ENCODE results near the gene RWDD3. TPM values are rescaled to one million over a fixed set of nuclear protein-coding genes. Genes with fewer than 3 reads are reported as not detected.

RWDD3 gene
- total and polyA plus RNA-seq, 10 of the 15 experiments (the other 5 are each of a cell fraction or from before 2014, with no cell fraction given): 9.8 to 42.9 (median 21.4) TPM

- no peak overlapping the region for H3K9ac ChIP-seq (ENCODE audit: control insufficient read depth, insufficient read depth, low read length)
- no peak overlapping the region for H3K27ac ChIP-seq (ENCODE audit: control insufficient read depth, insufficient read depth)
- ChIA-PET POLR2A (interaction anchor here (0.6 kb wide), 1 partner anchor 376 kb away, joined by 3 read pairs; no protein-coding TSS in a partner anchor), CTCF (no interaction called here), SMC1A (ENCODE audit: uncharacterized antibody, unreplicated experiment) (no interaction called here), RAD21 (ENCODE audit: unreplicated experiment) (no interaction called here)
- no peak overlapping the region for H3K4me2 ChIP-seq (ENCODE audit: control insufficient read depth, insufficient read depth)
- DNase-seq (ENCODE audit: low read depth, low spot score) (no peak), FAIRE-seq (no peak), ATAC-seq (no peak)
- H3K79me2 ChIP-seq (ENCODE audit: control insufficient read depth, insufficient read depth, low read length): no peaks in the 10 kb centered on the region
- no peak overlapping the region for H2AFZ ChIP-seq (ENCODE audit: control insufficient read depth, low read depth, low read length)
- H3K4me3 ChIP-seq: no peak overlapping the region
- 23% methylated on average over 5 of the region's 5 CpGs for WGBS (ENCODE audit: insufficient coverage, insufficient replicate concordance, low lambda C conversion rate, missing lambda C conversion rate)
- H3K9me3 ChIP-seq (replicated peaks; ENCODE audit: control insufficient read depth, insufficient read depth, low read length): no peaks in the 10 kb centered on the region
- H3K36me3 ChIP-seq (ENCODE audit: control insufficient read depth in 2 of 2, insufficient read depth in 2 of 2, low read length in 1 of 2): no peaks in the 10 kb centered on the region
- H3K4me1 ChIP-seq (ENCODE audit: control insufficient read depth, insufficient read depth, low read length): no peaks in the 10 kb centered on the region
- in situ Hi-C loops (cut with MboI): no loop called here
- no peak for TF ChIP-seq NR2F1 (conservative IDR thresholded peaks at IDR 0.05)
- no peak for TF ChIP-seq EZH2 (IDR thresholded peaks at IDR 0.05; ENCODE audit: borderline replicate concordance, control insufficient read depth, low read depth, low read length)
- no peak for TF ChIP-seq SUPT20H (IDR thresholded peaks at IDR 0.05; ENCODE audit: borderline replicate concordance, control insufficient read depth, low read depth, low read length)
- no peak for TF ChIP-seq IKZF2 (IDR thresholded peaks at IDR 0.05)
- no TSS peak for BruUV-seq (replicated peaks)
- H3K27me3 ChIP-seq (replicated peaks in 1 of 2; ENCODE audit: control insufficient read depth in 2 of 2, insufficient read depth in 2 of 2, low read length in 1 of 2): no peaks in the 10 kb centered on the region
- no peaks in the 10 kb centered on the region for H4K20me1 ChIP-seq (ENCODE audit: control insufficient read depth, insufficient read depth)
- intact Hi-C loops (cut with micrococcal nuclease; ENCODE audit: unreplicated experiment): no loop called here
Measured at GRCh38 chr1:95286479-95286878, 52.5 kb downstream of the RWDD3 start.

- H3K27ac ChIP-seq (ENCODE audit: control insufficient read depth, insufficient read depth): no peak overlapping the region
- no peaks in the 10 kb centered on the region for H3K4me1 ChIP-seq (ENCODE audit: control insufficient read depth, insufficient read depth, low read length)
- no peak for FAIRE-seq
- intact Hi-C loops (cut with micrococcal nuclease; ENCODE audit: unreplicated experiment) (no loop called here), in situ Hi-C loops (cut with MboI) (no loop called here)
- no peak overlapping the region for H3K4me3 ChIP-seq
- 42% methylated on average over 2 of the region's 2 CpGs for WGBS (ENCODE audit: insufficient coverage, insufficient replicate concordance, low lambda C conversion rate, missing lambda C conversion rate)
- POLR2A ChIA-PET: interaction anchor here (0.6 kb wide), 2 partner anchors 113 to 377 kb away, joined by 3 read pairs; no protein-coding TSS in a partner anchor
- no peaks in the 10 kb centered on the region for H3K79me2 ChIP-seq (ENCODE audit: control insufficient read depth, insufficient read depth, low read length)
- no TSS peak for BruUV-seq (replicated peaks)
- H2AFZ ChIP-seq (ENCODE audit: control insufficient read depth, low read depth, low read length): no peak overlapping the region
- RAD21 ChIA-PET (ENCODE audit: unreplicated experiment): no interaction called here
- no peaks in the 10 kb centered on the region for H3K9me3 ChIP-seq (replicated peaks; ENCODE audit: control insufficient read depth, insufficient read depth, low read length)
- H3K36me3 ChIP-seq (ENCODE audit: control insufficient read depth in 2 of 2, insufficient read depth in 2 of 2, low read length in 1 of 2): no peaks in the 10 kb centered on the region
- no peaks in the 10 kb centered on the region for H4K20me1 ChIP-seq (ENCODE audit: control insufficient read depth, insufficient read depth)
- H3K9ac ChIP-seq (ENCODE audit: control insufficient read depth, insufficient read depth, low read length): no peak overlapping the region
- CTCF ChIA-PET: no interaction called here
- H3K27me3 ChIP-seq (replicated peaks in 1 of 2; ENCODE audit: control insufficient read depth in 2 of 2, insufficient read depth in 2 of 2, low read length in 1 of 2): no peaks in the 10 kb centered on the region
- SMC1A ChIA-PET (ENCODE audit: uncharacterized antibody, unreplicated experiment): no interaction called here
- ATAC-seq: no peak
- DNase-seq (ENCODE audit: low read depth, low spot score): no peak
- H3K4me2 ChIP-seq (ENCODE audit: control insufficient read depth, insufficient read depth): no peak overlapping the region
- TF ChIP-seq TCF12 (IDR thresholded peaks at IDR 0.05; ENCODE audit: low read depth, low read length): no peak
- TF ChIP-seq RBBP5 (conservative IDR thresholded peaks at IDR 0.05): no peak
- no peak for TF ChIP-seq NFXL1 (IDR thresholded peaks at IDR 0.05; ENCODE audit: borderline replicate concordance)
- no peak for TF ChIP-seq CUX1 (IDR thresholded peaks at IDR 0.05; ENCODE audit: insufficient replicate concordance, low read depth, low read length)
- no peak for TF ChIP-seq POU2F2 (IDR thresholded peaks at IDR 0.05; ENCODE audit: borderline replicate concordance, low read depth, low read length)
- no peak for TF ChIP-seq NFYA (IDR thresholded peaks at IDR 0.05; ENCODE audit: borderline replicate concordance, low read depth, low read length)
- TF ChIP-seq EZH2 (IDR thresholded peaks at IDR 0.05; ENCODE audit: borderline replicate concordance, control insufficient read depth, low read depth, low read length): no peak
- no peak for TF ChIP-seq RFX5 (IDR thresholded peaks at IDR 0.05; ENCODE audit: low read depth, low read length)
- TF ChIP-seq HDAC2 (IDR thresholded peaks at IDR 0.05): no peak
- no peak for TF ChIP-seq CEBPB (IDR thresholded peaks at IDR 0.05; ENCODE audit: borderline replicate concordance in 1 of 2, low read depth in 2 of 2, low read length in 2 of 2)
Measured at GRCh38 chr1:95287081-95287480, 53.1 kb downstream of the RWDD3 start.
